OCI-LY7 (cell line): ENCODE results near the gene CRYZ. TPM values are rescaled to one million over a fixed set of nuclear protein-coding genes. Genes with fewer than 3 reads are reported as not detected.

ENCODE experiments used
- BruUV-seq: library from RNA; stranded (reverse); fragments of 400-500 nt; replicated peaks from 2 replicates; lab custom pipeline; 2021; lab: Mats Ljungman, UMichigan
- CTCF ChIA-PET: fragments of 300-600 bp; sonication (Branson Sonifier 250); formaldehyde crosslinking; loops from one replicate; lab custom pipeline; 2022; ENCODE audit warnings: antibody characterized with exemption; ENCODE audit not compliant: unreplicated experiment; lab: Charles Lee
- POLR2A ChIA-PET: fragments of 300-600 bp; sonication (Branson Sonifier 250); formaldehyde crosslinking; loops from one replicate; lab custom pipeline; 2022; ENCODE audit warnings: antibody characterized with exemption; lab: Charles Lee
- DNase-seq: peaks from one replicate; pipeline ENCODE4 v3.0.0-alpha.2; 2015; ENCODE audit warnings: low spot score
- H2AFZ ChIP-seq: fragments of 200-600 bp; sonication (generic), shearing (Covaris generic); 2 replicates; pipeline ENCODE4 v1.6.1; 2014; ENCODE audit warnings: mild to moderate bottlenecking, antibody characterized with exemption, low read length, moderate library complexity
- H3K27ac ChIP-seq: fragments of 200-600 bp; sonication (generic); 2 replicates; pipeline ENCODE4 v1.5.1; 2014; ENCODE audit warnings: mixed run types, low read depth, mild to moderate bottlenecking, moderate library complexity, low read length, inconsistent platforms; ENCODE audit not compliant: poor library complexity, severe bottlenecking
- H3K36me3 ChIP-seq: fragments of 200-600 bp; sonication (generic); 2 replicates; pipeline ENCODE4 v1.6.1; 2014; ENCODE audit warnings: mild to moderate bottlenecking, antibody characterized with exemption, low read length, moderate library complexity, mixed read lengths; ENCODE audit not compliant: insufficient read depth
- H3K4me1 ChIP-seq: fragments of 200-600 bp; sonication (generic); 2 replicates; pipeline ENCODE4 v1.5.1; 2014; ENCODE audit warnings: mild to moderate bottlenecking, low read length; ENCODE audit not compliant: insufficient read depth, poor library complexity, severe bottlenecking
- H3K4me2 ChIP-seq: fragments of 200-600 bp; sonication (generic); 2 replicates; pipeline ENCODE4 v1.6.1; 2014; ENCODE audit warnings: mild to moderate bottlenecking, low read length
- H3K4me3 ChIP-seq: fragments of 200-600 bp; sonication (generic); 2 replicates; pipeline ENCODE4 v1.5.1; 2014; ENCODE audit warnings: mild to moderate bottlenecking, low read depth, low read length; ENCODE audit not compliant: poor library complexity, severe bottlenecking
- H3K79me2 ChIP-seq: fragments of 200-600 bp; sonication (generic); 2 replicates; pipeline ENCODE4 v1.6.1; 2016; ENCODE audit warnings: low read depth, mild to moderate bottlenecking, low read length, moderate library complexity, mixed read lengths; ENCODE audit not compliant: insufficient read depth
- H3K9me2 ChIP-seq: fragments of 200-600 bp; sonication (generic); 2 replicates; pipeline ENCODE4 v1.6.1; 2016; ENCODE audit warnings: mild to moderate bottlenecking, low read length, mixed read lengths; ENCODE audit not compliant: insufficient read depth
- H3K9me3 ChIP-seq: fragments of 200-600 bp; sonication (generic); 2 replicates; pipeline ENCODE4 v1.6.1; 2014; ENCODE audit warnings: mild to moderate bottlenecking, mixed run types, low read length, mixed read lengths
- H4K20me1 ChIP-seq: fragments of 200-600 bp; sonication (generic); 2 replicates; pipeline ENCODE4 v1.6.1; 2014; ENCODE audit warnings: mild to moderate bottlenecking, antibody characterized with exemption, low read length, moderate library complexity, mixed read lengths; ENCODE audit not compliant: insufficient read depth
- CTCF ChIP-seq: fragments of 200-600 bp; sonication (generic); conservative IDR thresholded peaks from 2 replicates; pipeline ENCODE4 v1.5.1; 2014; ENCODE audit warnings: mild to moderate bottlenecking, antibody characterized with exemption, low read length, moderate library complexity, mixed read lengths
- EZH2phosphoT487 ChIP-seq: fragments of 200-600 bp; sonication (generic); IDR thresholded peaks from 2 replicates; pipeline ENCODE4 v1.6.1; 2018; ENCODE audit warnings: low read depth, borderline replicate concordance, mild to moderate bottlenecking, mixed run types, antibody characterized with exemption, low read length, moderate library complexity, mixed read lengths
- intact Hi-C: fragments of 100-400 bp; cut with micrococcal nuclease; formaldehyde crosslinking; loops from one replicate; pipeline ENCODE4 v1.10.0; 2022; ENCODE audit not compliant: unreplicated experiment
- total RNA-seq, 2 experiments: library from RNA; depleted of rRNA in 1 of 2; stranded (reverse); fragments of >200 nt in 1 of 2; shearing (Covaris generic) in 1 of 2; gene quantifications; 2 replicates each; pipeline ENCODE4 v1.2.3, GENCODE V29; 2014 to 2022

Gene CRYZ
- total RNA-seq, 2 experiments from 2014 or later: 27.8 to 39.0 TPM

- H3K4me2 ChIP-seq: no peak overlapping the region
- H3K79me2 ChIP-seq: no peaks in the 10 kb centered on the region
- H3K9me3 ChIP-seq: no peaks in the 10 kb centered on the region
- no peaks in the 10 kb centered on the region for H3K4me1 ChIP-seq
- no peaks in the 10 kb centered on the region for H3K9me2 ChIP-seq
- no peaks in the 10 kb centered on the region for H3K36me3 ChIP-seq
- ChIA-PET CTCF (no interaction called here), POLR2A (interaction anchor here (0.6 kb wide), 1 partner anchor 854 kb away, joined by 5 read pairs; no protein-coding TSS in a partner anchor)
- no peak overlapping the region for H2AFZ ChIP-seq
- H3K27ac ChIP-seq: no peak overlapping the region
- intact Hi-C loops: no loop called here
- H4K20me1 ChIP-seq: no peaks in the 10 kb centered on the region
- DNase-seq: no peak
- BruUV-seq: no TSS peak
- no peak overlapping the region for H3K4me3 ChIP-seq
- no peak for TF ChIP-seq CTCF
- no peak for TF ChIP-seq EZH2phosphoT487
Measured at GRCh38 chr1:74773582-74773981, 40.7 kb upstream of the CRYZ start.

- H3K79me2 ChIP-seq: no peaks in the 10 kb centered on the region
- DNase-seq: no peak
- no peak for TF ChIP-seq CTCF
- TF ChIP-seq EZH2phosphoT487: no peak
- no peak overlapping the region for H3K4me2 ChIP-seq
- no peak overlapping the region for H3K27ac ChIP-seq
- no peaks in the 10 kb centered on the region for H3K36me3 ChIP-seq
- intact Hi-C loops: loop anchor here (1.0 kb wide), 1 partner anchor 430 kb away; no protein-coding TSS in a partner anchor
- no peaks in the 10 kb centered on the region for H3K9me2 ChIP-seq
- H2AFZ ChIP-seq: no peak overlapping the region
- no TSS peak for BruUV-seq
- H4K20me1 ChIP-seq: no peaks in the 10 kb centered on the region
- H3K4me3 ChIP-seq: no peak overlapping the region
- ChIA-PET CTCF (no interaction called here), POLR2A (no interaction called here)
- no peaks in the 10 kb centered on the region for H3K9me3 ChIP-seq
- H3K4me1 ChIP-seq: no peaks in the 10 kb centered on the region
Measured at GRCh38 chr1:74772945-74773344, 40.1 kb upstream of the CRYZ start.

- ChIA-PET CTCF (no interaction called here), POLR2A (interaction anchor here (0.6 to 1.5 kb wide), 2 partner anchors 19 to 42 kb away, joined by 4 to 6 read pairs; no protein-coding TSS in a partner anchor)
- no peak overlapping the region for H2AFZ ChIP-seq
- no peaks in the 10 kb centered on the region for H3K79me2 ChIP-seq
- peak; percentile 47 for DNase-seq
- no TSS peak for BruUV-seq
- no peak overlapping the region for H3K27ac ChIP-seq
- intact Hi-C loops: loop anchor here (1.0 kb wide), 1 partner anchor 431 kb away; no protein-coding TSS in a partner anchor
- H4K20me1 ChIP-seq: no peaks in the 10 kb centered on the region
- H3K9me3 ChIP-seq: no peaks in the 10 kb centered on the region
- H3K36me3 ChIP-seq: no peaks in the 10 kb centered on the region
- no peaks in the 10 kb centered on the region for H3K4me1 ChIP-seq
- no peak overlapping the region for H3K4me3 ChIP-seq
- TF ChIP-seq CTCF (peak; percentile 86), EZH2phosphoT487 (no peak)
- H3K4me2 ChIP-seq: no peak overlapping the region
- H3K9me2 ChIP-seq: no peaks in the 10 kb centered on the region
Measured at GRCh38 chr1:74771913-74772515, 39.2 kb upstream of the CRYZ start.
